ENCODE data around the gene HFE. TPM values are rescaled to one million over a fixed set of nuclear protein-coding genes. Genes with fewer than 3 reads are reported as not detected.
"Not testable (repeated sequence)": the region's sequence is repeated elsewhere in the genome, so short reads cannot be mapped to it uniquely, and the experiment has no call there.

Gene HFE
- total RNA-seq, 1 donor from 2014 or later = 9.2 TPM

DNA sequence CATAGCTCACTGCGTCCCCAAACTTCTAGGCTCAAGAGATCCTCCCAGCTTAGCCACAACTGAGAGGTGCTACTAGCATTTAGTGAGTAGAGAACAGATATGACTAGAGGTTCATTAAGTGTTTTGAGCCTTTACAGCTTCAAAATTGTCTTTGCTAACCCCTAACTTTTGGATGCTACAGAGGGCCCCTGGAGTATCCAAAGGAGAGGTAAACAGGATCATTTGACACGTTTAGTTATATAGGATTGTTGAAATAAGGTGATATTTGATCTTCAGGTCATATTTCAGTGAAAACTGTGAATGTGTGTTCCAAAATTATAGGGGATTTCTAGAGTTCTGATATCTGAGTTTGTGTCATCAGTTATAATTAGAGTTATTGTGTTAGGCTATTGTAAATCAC is 19.2 kb upstream of the HFE start:
- no peak for TF ChIP-seq CTCF (IDR thresholded peaks at IDR 0.05)
- ATAC-seq = no peak
- Histone ChIP-seq H3K36me3 (no peaks in the 10 kb centered on the region), H3K4me3 (no peak overlapping the region), H3K27ac (no peak overlapping the region), H3K9me3 (no peaks in the 10 kb centered on the region), H3K4me1 (peaks cover 3% of the 10 kb centered on the region), H3K27me3 (no peaks in the 10 kb centered on the region)
- DNase-seq = no peak
- intact Hi-C loops (cut with DNase I) = no loop called here

- Histone ChIP-seq H3K4me1 (peaks cover 1% of the 10 kb centered on the region), H3K4me3 (no peak overlapping the region), H3K36me3 (no peaks in the 10 kb centered on the region), H3K27me3 (no peaks in the 10 kb centered on the region), H3K27ac (no peak overlapping the region), H3K9me3 (no peaks in the 10 kb centered on the region)
- DNase-seq (no peak), ATAC-seq (peak; percentile 59)
- TF ChIP-seq CTCF (IDR thresholded peaks at IDR 0.05) = no peak
- intact Hi-C loops (cut with DNase I) = no loop called here
These were observed 16.1 kb upstream of the HFE start for GRCh38 chr6:26071135-26071534.

DNA sequence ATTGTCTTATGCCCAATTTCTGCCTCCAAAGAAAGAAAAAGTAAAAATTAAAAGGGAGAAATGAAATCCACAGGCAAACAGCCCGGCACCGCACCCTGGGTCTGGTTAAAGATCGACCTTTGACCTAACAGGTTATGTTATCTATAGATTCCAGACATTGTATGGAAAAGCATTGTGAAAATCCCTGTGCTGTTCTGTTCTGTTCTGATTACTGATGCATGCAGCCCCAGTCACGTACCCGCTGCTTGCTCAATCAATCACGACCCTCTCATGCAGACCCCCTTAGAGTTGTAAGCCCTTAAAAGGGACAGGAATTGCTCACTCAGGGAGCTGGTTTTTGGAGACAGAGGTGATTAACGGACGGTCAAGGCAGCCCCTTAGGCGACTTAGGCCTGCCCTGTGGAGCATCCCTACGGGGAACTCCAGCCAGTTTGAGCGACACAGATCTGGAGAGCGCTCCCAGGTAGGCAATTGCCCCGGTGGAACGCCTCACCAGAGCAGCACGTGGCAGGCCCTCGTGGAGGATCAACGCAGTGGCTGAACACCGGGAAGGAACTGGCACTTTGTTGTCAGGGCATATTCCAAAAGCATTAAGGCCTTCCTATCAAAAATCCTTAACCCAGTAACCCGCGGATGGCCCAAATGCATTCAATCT is 12.0 kb upstream of the HFE start:
- H3K36me3 ChIP-seq = no peaks in the 10 kb centered on the region
- intact Hi-C loops (cut with DNase I) = no loop called here
- no peaks in the 10 kb centered on the region for H3K27me3 ChIP-seq
- no peaks in the 10 kb centered on the region for H3K9me3 ChIP-seq
- H3K4me3 ChIP-seq = no peak overlapping the region
- no peak for ATAC-seq
- TF ChIP-seq CTCF (IDR thresholded peaks at IDR 0.05) = no peak
- H3K4me1 ChIP-seq = no peaks in the 10 kb centered on the region
- H3K27ac ChIP-seq = no peak overlapping the region
- no peak for DNase-seq

- ATAC-seq; H3K27me3 ChIP-seq; H3K36me3 ChIP-seq; H3K9me3 ChIP-seq; H3K4me3 ChIP-seq; H3K27ac ChIP-seq; DNase-seq; H3K4me1 ChIP-seq; intact Hi-C loops (cut with DNase I): not testable (repeated sequence)
These were observed 9.2 kb upstream of the HFE start for GRCh38 chr6:26078066-26078465.

GRCh38 chr6:26081096-26081495 is 6.1 kb upstream of the HFE start:
- H3K27ac ChIP-seq; H3K9me3 ChIP-seq; H3K4me1 ChIP-seq; H3K4me3 ChIP-seq; H3K36me3 ChIP-seq; ATAC-seq; H3K27me3 ChIP-seq; DNase-seq; intact Hi-C loops (cut with DNase I): not testable (repeated sequence)

- Histone ChIP-seq H3K27me3 (no peaks in the 10 kb centered on the region), H3K27ac (no peak overlapping the region), H3K9me3 (no peaks in the 10 kb centered on the region), H3K4me3 (no peak overlapping the region), H3K36me3 (no peaks in the 10 kb centered on the region), H3K4me1 (peaks cover 10% of the 10 kb centered on the region)
- DNase-seq = no peak
- intact Hi-C loops (cut with DNase I) = no loop called here
- ATAC-seq = no peak
- no peak for TF ChIP-seq CTCF (IDR thresholded peaks at IDR 0.05)
These were observed 1.0 kb upstream of the HFE start for GRCh38 chr6:26086211-26086610.

- H3K4me1 ChIP-seq = peaks cover 10% of the 10 kb centered on the region
- no peak for TF ChIP-seq CTCF (IDR thresholded peaks at IDR 0.05)
- intact Hi-C loops (cut with DNase I) = no loop called here
- peak overlapping the region; percentile 91 for H3K27ac ChIP-seq
- ATAC-seq (no peak), DNase-seq (no peak)
- no peaks in the 10 kb centered on the region for H3K36me3 ChIP-seq
- no peaks in the 10 kb centered on the region for H3K9me3 ChIP-seq
- H3K27me3 ChIP-seq = no peaks in the 10 kb centered on the region
- H3K4me3 ChIP-seq = peak overlapping the region; percentile 74
These were observed 1.1 kb downstream of the HFE start for GRCh38 chr6:26088344-26088743.

Measured in upper lobe of right lung (tissue), 1 donor.